NOMO-1 treated with DMSO at 0.1 percent for 48 hours (cell line): Measurements from ENCODE around the gene FURIN.
"Not testable (repeated sequence)": the region's sequence is repeated elsewhere in the genome, so short reads cannot be mapped to it uniquely, and the experiment has no call there.

Experiments
- DNase-seq: peaks from one replicate; lab custom pipeline; 2025; ENCODE audit not compliant: unreplicated experiment; lab: John Stamatoyannopoulos, UW

Gene FURIN

DNA sequence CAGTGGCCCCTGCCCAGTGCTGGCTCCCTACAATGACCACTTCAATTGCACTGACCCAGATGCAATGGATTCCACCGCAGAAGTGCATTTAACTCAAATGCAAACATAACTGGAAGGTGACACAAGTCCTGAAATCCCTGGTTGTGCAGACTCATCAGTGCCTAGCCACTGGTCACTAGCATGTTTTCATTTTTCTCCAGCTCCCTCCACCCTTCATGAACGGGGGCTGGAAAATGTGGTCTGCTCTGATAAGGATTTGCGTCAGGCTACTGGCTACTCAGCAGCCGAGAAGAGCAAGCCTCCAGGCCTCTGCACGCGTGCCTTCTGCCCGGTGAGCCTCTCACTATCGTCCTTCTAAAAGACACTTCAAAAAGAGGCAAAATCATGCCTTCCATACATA lies 27.4 kb upstream of the FURIN start:
- DNase-seq = no peak

DNA sequence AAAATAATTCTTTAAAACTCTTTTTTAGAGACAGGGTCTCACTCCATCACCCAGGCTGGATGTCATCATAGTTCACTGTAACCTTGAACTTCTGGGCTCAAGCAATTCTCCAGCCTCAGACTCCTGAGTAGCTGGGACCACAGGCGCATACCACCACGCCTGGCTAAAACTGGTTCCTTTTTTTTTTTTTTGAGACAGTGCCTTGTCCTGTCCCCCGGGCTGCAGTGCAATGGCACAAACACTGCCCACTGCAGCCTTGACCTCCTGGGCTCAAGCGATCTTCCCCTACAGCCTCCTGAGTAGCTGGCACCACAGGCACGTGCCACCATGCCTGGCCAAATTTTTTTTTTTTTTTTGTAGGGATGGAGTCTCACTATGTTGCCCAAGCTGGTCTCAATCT lies 23.7 kb upstream of the FURIN start:
- DNase-seq = no peak

DNA sequence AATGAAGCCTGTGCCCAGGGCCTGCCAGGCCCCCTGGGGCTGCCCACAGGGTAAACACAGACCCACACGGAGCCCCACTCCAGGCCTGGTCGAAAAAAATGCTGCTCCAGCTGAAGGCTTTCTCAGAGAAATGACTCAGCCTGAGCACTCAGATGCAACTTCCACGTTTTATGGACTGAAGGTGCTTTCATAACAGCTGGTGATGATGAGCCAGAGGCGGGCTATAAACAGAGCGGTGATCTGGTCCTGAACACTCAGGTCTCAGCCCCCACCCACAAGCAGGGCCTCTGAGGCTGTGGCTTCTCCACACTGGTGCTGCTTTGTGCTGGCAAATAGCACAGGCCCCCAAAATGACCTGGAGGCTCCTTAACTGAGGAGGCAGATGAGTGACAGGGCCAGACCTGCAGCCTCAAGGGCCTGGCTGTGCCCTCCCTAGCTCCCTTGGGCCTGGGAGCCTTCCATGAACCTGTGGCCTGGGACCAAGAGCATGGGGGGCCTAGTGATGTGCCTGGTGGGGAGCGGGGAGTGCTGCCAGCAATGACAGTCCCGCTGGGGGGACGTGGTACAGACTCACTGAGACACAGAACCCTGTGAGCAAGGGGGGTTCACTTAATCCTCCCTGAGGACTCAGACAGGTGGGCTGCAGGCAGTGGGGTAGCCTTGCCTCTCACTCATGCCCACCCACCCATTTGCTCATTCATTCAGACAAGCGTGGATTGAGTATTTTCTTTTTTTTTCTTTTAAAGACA lies 23.0 kb upstream of the FURIN start:
- peak; percentile 84 for DNase-seq

GRCh38 chr15:90849424-90849823 lies 19.0 kb upstream of the FURIN start:
- not testable (repeated sequence) for DNase-seq

GRCh38 chr15:90851114-90851513 lies 17.3 kb upstream of the FURIN start:
- DNase-seq = no peak

- no peak for DNase-seq
Measured at GRCh38 chr15:90851940-90852339, 16.4 kb upstream of the FURIN start.

DNA sequence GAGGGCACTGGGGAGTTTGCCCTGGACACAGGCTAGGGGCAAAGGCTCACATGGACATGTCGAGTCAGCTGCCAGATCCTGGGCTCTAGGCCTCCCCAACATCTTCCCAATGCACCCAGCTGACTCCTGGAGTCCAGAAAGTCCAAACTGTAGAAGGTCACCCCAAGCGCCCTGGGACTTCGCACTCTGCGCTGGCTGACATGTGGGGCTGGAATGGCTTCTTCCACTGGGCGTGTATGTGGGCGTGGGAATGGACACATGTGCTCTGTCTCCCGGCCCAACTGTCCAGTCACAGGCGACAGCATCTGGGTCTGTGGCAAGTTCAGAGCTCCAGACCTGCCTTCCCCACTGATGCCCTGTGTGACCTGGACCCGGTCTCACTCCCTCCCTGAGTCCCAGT lies 13.2 kb upstream of the FURIN start:
- DNase-seq = no peak

DNA sequence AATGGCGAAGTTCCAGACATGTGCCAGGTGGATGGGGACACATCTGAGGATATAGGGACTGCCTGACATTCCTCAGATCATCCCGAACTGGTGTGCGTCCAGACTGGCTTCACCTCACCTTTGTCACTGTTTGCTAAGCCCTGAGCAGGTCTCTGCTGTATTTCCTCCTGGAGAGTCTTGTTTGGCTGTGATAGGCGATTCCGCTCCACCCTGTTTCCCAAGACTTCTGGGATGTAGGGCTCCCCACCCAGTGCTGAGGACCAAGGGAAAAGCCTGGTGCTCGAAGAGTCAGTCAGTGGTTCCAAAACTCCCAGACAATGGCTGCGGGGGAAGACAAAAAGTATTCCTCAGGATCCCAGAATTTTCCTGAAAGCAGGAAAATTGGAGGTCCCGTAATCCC lies 11.1 kb upstream of the FURIN start:
- DNase-seq = no peak

DNA sequence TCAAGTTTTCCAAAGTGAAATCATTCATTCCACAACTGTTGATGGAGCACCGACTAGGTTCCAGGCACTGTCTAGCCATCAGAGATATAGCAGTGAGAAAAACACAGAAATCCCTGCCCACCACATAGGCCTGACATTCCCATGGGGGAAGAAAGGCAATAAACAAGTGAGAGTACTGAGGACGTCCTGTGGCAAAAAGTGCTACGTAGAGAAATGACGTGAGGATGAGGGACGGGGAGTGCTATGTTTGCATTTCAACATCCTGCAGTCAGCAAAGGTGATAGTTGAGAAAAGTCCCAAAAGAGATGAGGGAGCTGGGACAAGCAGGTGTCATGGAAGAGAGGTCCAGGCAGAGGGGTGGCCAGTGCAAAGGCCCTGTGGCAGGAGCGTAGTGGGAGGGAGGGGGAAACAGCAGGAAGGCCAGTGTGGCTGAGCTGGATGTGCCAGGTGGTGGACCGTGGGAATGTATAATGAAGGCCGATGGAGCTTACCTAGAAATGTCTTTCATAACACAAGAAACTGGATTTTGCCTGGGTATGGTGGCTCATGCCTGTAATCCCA lies 10.4 kb upstream of the FURIN start:
- DNase-seq = no peak

DNA sequence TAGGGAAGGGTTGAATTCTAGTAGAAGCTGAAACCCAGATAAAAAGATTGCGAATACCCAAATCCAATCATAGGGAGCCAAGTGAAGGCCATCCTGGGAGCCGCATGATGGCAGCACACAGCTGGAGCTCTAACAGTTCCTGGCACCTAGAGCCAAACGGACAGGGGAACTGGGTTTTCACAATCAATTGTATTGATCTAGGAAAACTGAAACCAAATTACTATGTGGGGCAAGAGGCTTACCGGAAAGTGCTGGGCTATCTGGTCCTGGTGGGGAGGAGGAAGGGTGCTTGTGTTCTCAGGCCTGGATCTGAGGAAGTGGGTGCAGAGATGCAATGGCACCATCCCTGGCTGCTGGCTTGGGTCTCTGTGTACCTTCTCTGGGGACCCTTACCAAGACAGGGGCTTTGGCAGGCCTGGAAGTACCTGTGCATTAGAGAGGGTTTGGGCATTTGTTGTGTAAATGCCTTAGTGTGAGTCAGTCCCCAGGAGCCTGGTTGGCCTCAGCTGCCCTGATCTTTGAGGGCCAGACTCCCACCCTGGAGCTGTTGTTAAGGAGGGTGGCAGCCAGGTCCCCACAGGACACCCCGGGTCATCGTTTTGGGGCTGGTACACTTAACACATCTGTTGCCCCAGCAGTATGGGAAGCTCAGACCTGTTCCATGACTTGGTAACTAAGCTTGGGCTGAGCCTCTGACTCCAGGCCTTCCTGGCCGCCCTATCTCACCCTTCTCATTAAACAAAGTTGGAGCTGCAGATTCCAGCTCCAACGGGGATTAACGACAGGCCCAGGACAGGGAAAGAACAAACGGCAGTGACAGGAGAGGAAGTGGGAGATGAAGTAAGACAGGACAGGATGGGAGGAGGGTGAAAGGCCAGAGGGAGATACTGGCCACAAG lies 8.9 kb upstream of the FURIN start:
- DNase-seq = no peak

GRCh38 chr15:90860450-90860849 lies 7.9 kb upstream of the FURIN start:
- no peak for DNase-seq

DNA sequence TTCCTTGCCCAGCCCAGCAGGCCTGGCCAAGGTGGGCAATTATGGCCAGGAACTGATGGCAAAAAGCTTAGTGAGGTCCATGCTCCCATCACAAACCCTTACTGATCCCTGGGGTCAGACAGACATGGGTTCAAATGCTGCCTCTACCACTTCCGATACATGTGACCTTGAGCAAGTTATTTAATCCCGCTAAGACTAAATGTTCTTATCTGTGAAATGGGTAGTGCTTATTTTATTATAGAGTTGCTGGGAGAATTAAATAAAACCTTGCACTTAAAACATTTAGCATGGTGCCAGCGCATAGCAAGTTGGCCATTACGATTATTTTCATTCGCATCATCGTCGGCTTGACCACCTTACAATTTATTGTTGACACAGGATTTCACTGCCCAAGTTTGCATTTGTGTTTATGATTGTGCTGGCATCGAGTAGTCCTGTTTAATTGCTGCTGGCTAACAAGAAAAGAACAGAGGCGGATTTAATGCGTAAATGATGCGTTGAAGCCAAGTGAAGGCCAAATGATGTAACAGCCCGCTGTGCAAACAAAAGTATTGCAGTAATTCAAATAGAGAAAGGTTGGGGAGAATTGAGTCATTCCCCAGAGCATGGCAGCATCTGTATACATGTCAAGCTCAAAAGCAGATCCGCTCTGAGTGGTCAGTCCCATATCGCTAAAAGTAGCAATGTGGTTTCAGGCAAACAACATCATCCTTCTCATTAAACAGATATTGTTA lies 7.3 kb upstream of the FURIN start:
- no peak for DNase-seq

DNA sequence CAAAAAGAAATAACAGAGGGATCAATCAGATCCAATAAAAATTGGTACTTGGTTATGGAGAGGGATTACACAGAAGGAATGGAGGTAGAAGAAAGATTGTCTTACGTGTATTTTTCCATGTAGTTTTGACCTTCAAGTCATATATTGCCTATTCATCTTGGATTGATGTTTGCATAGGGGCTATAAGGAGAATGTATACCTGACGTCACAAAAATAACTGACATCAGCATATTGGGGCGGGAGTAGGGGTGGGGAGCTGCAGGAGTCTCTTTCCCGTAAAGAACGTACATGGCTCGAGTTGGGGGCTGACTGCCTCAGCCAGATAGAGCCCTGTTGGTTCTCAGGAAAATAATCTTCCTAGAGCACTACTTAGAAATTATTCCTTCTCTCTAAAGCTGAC lies 5.9 kb upstream of the FURIN start:
- DNase-seq = no peak

GRCh38 chr15:90862964-90863778 lies 5.2 kb upstream of the FURIN start:
- DNase-seq = peak; percentile 73

- no peak for DNase-seq
Measured at GRCh38 chr15:90863987-90864386, 4.4 kb upstream of the FURIN start.

DNA sequence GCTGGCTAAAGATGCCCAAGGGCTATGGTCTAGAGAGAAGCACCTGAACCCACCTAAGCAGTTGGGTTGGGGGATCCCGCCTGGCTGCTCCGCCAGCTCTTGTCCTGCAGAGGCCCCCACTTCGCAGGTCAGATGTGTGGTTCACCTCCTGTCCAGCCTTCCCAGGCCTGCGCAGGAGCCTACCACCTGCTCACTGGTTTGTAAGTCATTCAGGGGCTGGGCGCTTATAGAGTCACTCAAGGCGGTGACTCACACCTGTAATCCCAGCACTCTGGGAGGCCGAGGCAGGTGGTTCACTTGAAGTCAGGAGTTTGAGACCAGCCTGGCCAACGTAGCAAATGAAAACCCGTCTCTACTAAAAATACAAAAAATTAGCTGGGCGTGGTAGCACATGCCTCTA lies 3.9 kb upstream of the FURIN start:
- DNase-seq = no peak

DNA sequence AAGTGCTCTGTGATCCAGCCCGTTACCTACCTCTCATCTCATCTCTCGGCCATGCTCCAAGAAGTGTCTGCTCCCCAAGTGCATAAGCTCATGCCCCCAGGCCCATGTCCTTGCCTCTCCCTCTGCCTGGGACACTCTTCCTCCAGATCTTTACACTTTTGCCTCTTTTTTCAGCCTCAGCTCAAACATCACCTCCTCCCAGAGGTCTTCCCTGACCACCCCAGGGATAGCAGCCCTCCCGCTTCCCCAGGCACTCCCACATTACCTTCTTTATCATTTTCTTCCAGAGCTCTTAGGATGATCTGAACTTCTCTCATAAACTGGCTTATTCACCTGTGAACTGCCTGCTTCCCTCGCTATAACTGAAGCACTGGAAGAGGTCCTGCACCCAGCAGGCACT lies 2.7 kb upstream of the FURIN start:
- DNase-seq = no peak

DNA sequence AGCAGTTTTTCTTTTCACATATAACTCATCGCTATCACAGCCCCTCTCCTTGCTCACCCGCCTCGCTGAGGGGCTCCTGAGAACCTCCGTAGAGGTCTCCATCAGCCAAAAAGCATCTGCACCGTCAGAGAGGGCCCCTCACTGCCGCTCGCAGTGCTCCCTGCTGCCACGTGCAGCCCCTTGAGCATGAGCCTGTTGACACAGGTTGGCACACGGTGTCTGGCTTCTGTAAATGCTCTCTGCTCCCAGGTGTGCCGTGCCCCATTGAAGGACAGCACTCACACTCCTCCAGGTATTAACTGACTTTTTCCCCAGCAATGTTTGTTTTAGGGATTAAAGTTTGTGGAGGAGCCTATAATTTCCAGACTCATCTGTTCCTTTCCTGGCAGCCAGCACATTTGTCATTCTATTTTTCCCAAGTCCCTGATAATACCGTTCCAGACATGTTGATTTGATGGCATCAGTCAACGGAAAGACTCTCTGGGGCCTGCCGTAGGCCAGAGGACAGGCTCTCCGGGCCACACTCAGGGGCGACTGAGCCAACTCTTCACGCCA lies 2.1 kb upstream of the FURIN start:
- no peak for DNase-seq

GRCh38 chr15:90866800-90867199 lies 1.6 kb upstream of the FURIN start:
- no peak for DNase-seq

- DNase-seq = no peak
Measured at GRCh38 chr15:90869140-90869541, 753 bp downstream of the FURIN start.
